ENCODE measurements around the gene CHI3L1. TPM values are rescaled to one million over a fixed set of nuclear protein-coding genes. Genes with fewer than 3 reads are reported as not detected.

Gene CHI3L1
- total RNA-seq, 2 experiments from 2014 or later = not detected

GRCh38 chr1:203216274-203217138 is 30.0 kb upstream of the CHI3L1 start:
- no peaks in the 10 kb centered on the region for H3K9me3 Mint-ChIP-seq

GRCh38 chr1:203215573-203215972 is 29.1 kb upstream of the CHI3L1 start:
- no peaks in the 10 kb centered on the region for H3K9me3 Mint-ChIP-seq
- no peak for DNase-seq
- H3K4me3 Mint-ChIP-seq = no peak overlapping the region
- peaks cover 3% of the 10 kb centered on the region for H3K27me3 Mint-ChIP-seq
- CTCF ChIA-PET = interaction anchor here (0.8 to 3.6 kb wide), 11 partner anchors 8 to 181 kb away, joined by 3 to 32 read pairs (median 5); partner anchors contain the start of gene MYBPH
- H3K4me1 Mint-ChIP-seq = no peaks in the 10 kb centered on the region
- H3K27ac Mint-ChIP-seq = no peak overlapping the region
- POLR2A ChIA-PET = no interaction called here
- no peaks in the 10 kb centered on the region for H3K36me3 Mint-ChIP-seq (ENCODE audit: low read depth)

More at GRCh38 chr1:203216274-203217138, 30.0 kb upstream of the CHI3L1 start:
- H3K4me1 Mint-ChIP-seq = no peaks in the 10 kb centered on the region
- H3K27ac Mint-ChIP-seq = no peak overlapping the region
- H3K36me3 Mint-ChIP-seq (ENCODE audit: low read depth) = no peaks in the 10 kb centered on the region
- DNase-seq = peak; percentile 64
- ChIA-PET CTCF (interaction anchor here (0.7 to 3.6 kb wide), 15 partner anchors 9 to 182 kb away, joined by 3 to 32 read pairs (median 4); partner anchors contain the start of gene MYBPH), POLR2A (no interaction called here)
- H3K27me3 Mint-ChIP-seq = peaks cover 3% of the 10 kb centered on the region
- H3K4me3 Mint-ChIP-seq = no peak overlapping the region

DNA sequence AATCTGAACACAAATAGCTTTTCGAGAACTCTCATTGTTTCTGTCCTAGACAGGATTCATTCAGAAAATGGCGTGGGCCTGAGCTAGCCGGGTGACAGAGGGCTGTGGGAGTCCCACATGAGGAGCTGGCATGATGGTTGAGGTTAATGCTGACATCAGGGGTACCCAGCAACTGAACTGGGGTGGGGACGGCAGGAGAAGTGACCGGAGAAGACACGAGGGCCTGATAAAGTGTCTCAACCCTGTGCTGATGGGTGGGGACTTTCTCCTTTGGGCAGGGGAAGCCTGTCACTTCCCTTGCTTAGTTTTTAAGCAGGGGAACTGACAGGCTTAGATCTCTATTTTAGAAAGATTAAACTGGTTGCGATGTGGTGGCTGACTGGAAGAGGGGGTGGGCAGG is 28.4 kb upstream of the CHI3L1 start:
- Mint-ChIP-seq H3K27me3 (peaks cover 8% of the 10 kb centered on the region), H3K36me3 (ENCODE audit: low read depth) (no peaks in the 10 kb centered on the region), H3K27ac (no peak overlapping the region), H3K4me1 (no peaks in the 10 kb centered on the region), H3K4me3 (no peak overlapping the region), H3K9me3 (no peaks in the 10 kb centered on the region)
- DNase-seq = no peak
- ChIA-PET POLR2A (no interaction called here), CTCF (interaction anchor here (0.6 to 3.6 kb wide), 8 partner anchors 8 to 846 kb away, joined by 3 to 32 read pairs (median 4); no protein-coding TSS in a partner anchor)

GRCh38 chr1:203213126-203213525 is 26.6 kb upstream of the CHI3L1 start:
- H3K27me3 Mint-ChIP-seq = peaks cover 12% of the 10 kb centered on the region
- no peak overlapping the region for H3K27ac Mint-ChIP-seq
- no peaks in the 10 kb centered on the region for H3K36me3 Mint-ChIP-seq (ENCODE audit: low read depth)
- H3K9me3 Mint-ChIP-seq = no peaks in the 10 kb centered on the region
- H3K4me3 Mint-ChIP-seq = no peak overlapping the region
- DNase-seq = no peak
- POLR2A ChIA-PET = no interaction called here
- no peaks in the 10 kb centered on the region for H3K4me1 Mint-ChIP-seq
- CTCF ChIA-PET = no interaction called here

DNA sequence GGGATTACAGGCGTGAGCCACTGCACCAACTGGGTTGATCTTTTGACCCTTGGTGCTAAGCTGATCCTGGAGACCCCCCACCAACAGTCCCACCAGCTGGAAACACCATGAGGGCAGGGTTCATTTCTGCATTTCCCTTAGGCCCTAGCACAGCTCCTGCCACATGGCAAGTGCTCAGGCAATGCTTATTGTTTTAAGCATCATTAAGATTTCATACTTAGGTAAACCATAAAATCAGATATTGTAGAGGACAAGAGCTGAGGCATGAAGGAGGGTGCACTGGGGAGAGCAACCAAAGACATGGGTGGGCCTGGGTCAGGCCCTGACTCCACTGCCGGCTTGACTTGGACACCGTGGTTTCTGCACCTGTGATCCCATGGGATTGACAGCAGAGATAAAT is 25.3 kb upstream of the CHI3L1 start:
- ChIA-PET POLR2A (no interaction called here), CTCF (no interaction called here)
- H3K36me3 Mint-ChIP-seq (ENCODE audit: low read depth) = no peaks in the 10 kb centered on the region
- no peak for DNase-seq
- no peak overlapping the region for H3K4me3 Mint-ChIP-seq
- H3K4me1 Mint-ChIP-seq = no peaks in the 10 kb centered on the region
- no peaks in the 10 kb centered on the region for H3K9me3 Mint-ChIP-seq
- no peak overlapping the region for H3K27ac Mint-ChIP-seq
- peaks cover 15% of the 10 kb centered on the region for H3K27me3 Mint-ChIP-seq

DNA sequence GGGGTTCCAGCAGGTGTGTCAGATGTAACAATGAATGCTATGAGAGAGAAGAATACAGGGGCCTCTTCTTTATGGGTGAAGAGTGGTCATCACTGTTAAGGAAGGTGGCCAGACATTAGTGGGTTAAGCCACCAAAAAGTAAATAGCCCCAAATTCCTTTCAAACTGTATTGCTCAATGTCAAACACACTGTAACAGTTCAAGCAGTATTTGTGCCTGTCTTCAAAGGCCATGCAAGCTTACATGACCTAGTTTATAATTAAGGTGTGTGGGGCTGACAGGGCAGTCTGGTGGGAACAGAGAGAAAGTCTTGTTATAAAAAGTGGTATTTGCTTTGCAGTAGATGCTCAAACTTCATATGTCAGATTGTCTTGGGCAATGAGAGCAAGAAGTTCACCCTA is 24.5 kb upstream of the CHI3L1 start:
- Mint-ChIP-seq H3K4me3 (no peak overlapping the region), H3K27me3 (peaks cover 15% of the 10 kb centered on the region), H3K4me1 (no peaks in the 10 kb centered on the region), H3K36me3 (ENCODE audit: low read depth) (no peaks in the 10 kb centered on the region), H3K9me3 (no peaks in the 10 kb centered on the region), H3K27ac (no peak overlapping the region)
- POLR2A ChIA-PET = no interaction called here
- CTCF ChIA-PET = no interaction called here
- no peak for DNase-seq

DNA sequence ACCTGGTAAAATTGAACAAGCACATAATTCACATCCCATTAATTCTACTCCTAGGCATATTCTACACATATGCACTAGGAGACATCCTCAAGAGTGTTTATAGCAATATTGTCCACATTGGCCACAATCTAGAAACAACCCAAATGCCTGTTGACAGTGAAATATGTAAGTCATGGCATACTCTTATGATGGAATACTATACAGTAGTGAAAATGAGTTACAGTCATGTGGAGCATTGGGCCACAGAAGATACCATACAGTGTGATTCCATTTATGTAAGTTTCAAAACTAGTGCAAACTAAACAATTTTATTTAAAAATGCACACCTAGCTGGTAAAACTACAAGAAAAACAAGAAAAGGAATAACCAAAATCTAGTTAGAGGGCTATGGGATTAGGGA is 23.8 kb upstream of the CHI3L1 start:
- H3K4me3 Mint-ChIP-seq = no peak overlapping the region
- peaks cover 15% of the 10 kb centered on the region for H3K27me3 Mint-ChIP-seq
- no peaks in the 10 kb centered on the region for H3K9me3 Mint-ChIP-seq
- no peak for DNase-seq
- H3K27ac Mint-ChIP-seq = no peak overlapping the region
- no peaks in the 10 kb centered on the region for H3K36me3 Mint-ChIP-seq (ENCODE audit: low read depth)
- CTCF ChIA-PET = interaction anchor here (0.6 kb wide), 1 partner anchor 137 kb away, joined by 3 read pairs; no protein-coding TSS in a partner anchor
- POLR2A ChIA-PET = no interaction called here
- no peaks in the 10 kb centered on the region for H3K4me1 Mint-ChIP-seq

GRCh38 chr1:203208181-203208580 is 21.7 kb upstream of the CHI3L1 start:
- Mint-ChIP-seq H3K9me3 (no peaks in the 10 kb centered on the region), H3K36me3 (ENCODE audit: low read depth) (no peaks in the 10 kb centered on the region), H3K4me1 (no peaks in the 10 kb centered on the region), H3K27ac (no peak overlapping the region), H3K4me3 (no peak overlapping the region), H3K27me3 (peaks cover 16% of the 10 kb centered on the region)
- ChIA-PET POLR2A (no interaction called here), CTCF (interaction anchor here (0.6 kb wide), 1 partner anchor 10 kb away, joined by 6 read pairs; no protein-coding TSS in a partner anchor)
- no peak for DNase-seq

DNA sequence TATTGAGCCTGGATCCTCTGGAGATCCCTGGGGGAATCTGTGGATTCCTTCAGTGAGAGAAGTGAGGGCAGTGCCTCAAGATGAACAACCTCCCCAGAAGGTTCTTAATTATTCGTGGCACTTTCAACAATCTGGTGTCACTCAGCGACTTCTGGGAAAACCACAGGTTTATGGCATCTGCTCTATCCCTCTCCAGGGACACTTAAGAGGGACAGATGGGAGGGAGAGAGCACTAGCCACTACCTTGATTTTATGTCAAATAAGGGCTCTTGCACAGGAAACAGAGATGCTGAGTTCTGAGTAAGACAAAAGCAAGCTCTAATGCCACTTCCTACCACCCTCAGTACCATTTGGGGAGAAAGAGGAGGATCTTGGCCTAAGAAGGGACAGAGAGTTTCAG is 21.2 kb upstream of the CHI3L1 start:
- POLR2A ChIA-PET = no interaction called here

GRCh38 chr1:203206129-203206687 is 19.7 kb upstream of the CHI3L1 start:
- Mint-ChIP-seq H3K9me3 (no peaks in the 10 kb centered on the region), H3K36me3 (ENCODE audit: low read depth) (no peaks in the 10 kb centered on the region), H3K4me1 (no peaks in the 10 kb centered on the region), H3K4me3 (no peak overlapping the region), H3K27ac (no peak overlapping the region), H3K27me3 (peaks cover 19% of the 10 kb centered on the region)
- no peak for DNase-seq
- ChIA-PET CTCF (interaction anchor here (0.5 to 1.5 kb wide), 5 partner anchors 10 to 715 kb away, joined by 3 to 8 read pairs (median 3); no protein-coding TSS in a partner anchor), POLR2A (no interaction called here)

More for the DNA sequence above, 21.2 kb upstream of the CHI3L1 start:
- Mint-ChIP-seq H3K4me1 (no peaks in the 10 kb centered on the region), H3K36me3 (ENCODE audit: low read depth) (no peaks in the 10 kb centered on the region), H3K27me3 (peaks cover 16% of the 10 kb centered on the region), H3K9me3 (no peaks in the 10 kb centered on the region), H3K27ac (no peak overlapping the region), H3K4me3 (no peak overlapping the region)
- no peak for DNase-seq
- CTCF ChIA-PET = interaction anchor here (1.5 kb wide), 1 partner anchor 8 kb away, joined by 8 read pairs; no protein-coding TSS in a partner anchor

DNA sequence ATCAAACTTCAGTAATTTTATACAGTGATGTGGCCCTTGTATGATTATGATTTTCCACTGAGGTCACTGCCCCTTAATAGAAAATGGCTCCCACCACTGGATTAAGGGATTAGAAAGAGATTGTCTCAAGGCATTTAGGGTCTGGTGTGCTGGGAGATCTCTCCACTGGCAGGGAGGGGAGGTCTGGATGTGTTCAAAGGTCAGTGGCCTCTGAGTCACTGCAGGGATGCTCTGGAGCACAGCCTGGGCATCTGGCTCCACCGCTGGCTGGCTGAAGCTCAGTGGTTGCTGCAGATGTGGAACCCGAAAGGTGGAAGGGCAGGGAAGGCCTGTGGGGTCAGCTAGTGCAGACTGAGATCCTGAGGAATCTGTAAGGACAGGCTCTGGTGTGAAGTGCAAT is 18.3 kb upstream of the CHI3L1 start:
- CTCF ChIA-PET = no interaction called here
- H3K9me3 Mint-ChIP-seq = no peaks in the 10 kb centered on the region
- POLR2A ChIA-PET = no interaction called here
- no peak overlapping the region for H3K4me3 Mint-ChIP-seq
- H3K27ac Mint-ChIP-seq = no peak overlapping the region
- peaks cover 19% of the 10 kb centered on the region for H3K27me3 Mint-ChIP-seq
- H3K4me1 Mint-ChIP-seq = no peaks in the 10 kb centered on the region
- DNase-seq = no peak
- H3K36me3 Mint-ChIP-seq (ENCODE audit: low read depth) = no peaks in the 10 kb centered on the region

- no peaks in the 10 kb centered on the region for H3K9me3 Mint-ChIP-seq
- no peaks in the 10 kb centered on the region for H3K4me1 Mint-ChIP-seq
- no peak for DNase-seq
- CTCF ChIA-PET = no interaction called here
- no peak overlapping the region for H3K27ac Mint-ChIP-seq
- POLR2A ChIA-PET = no interaction called here
- H3K27me3 Mint-ChIP-seq = peaks cover 19% of the 10 kb centered on the region
- no peak overlapping the region for H3K4me3 Mint-ChIP-seq
- H3K36me3 Mint-ChIP-seq (ENCODE audit: low read depth) = no peaks in the 10 kb centered on the region
Measured at GRCh38 chr1:203202431-203203245, 16.1 kb upstream of the CHI3L1 start.

Measured in activated CD4-positive, alpha-beta T cell treated with anti-CD3 and anti-CD28 coated beads, Interleukin-2, amount 10 ng/mL, durations not matched to agents 7 days and 5 days (primary cell).